GM12891 (cell line): ENCODE data around the gene CLIP1. TPM values are rescaled to one million over a fixed set of nuclear protein-coding genes. Genes with fewer than 3 reads are reported as not detected.
"Not testable (repeated sequence)": the region's sequence is repeated elsewhere in the genome, so short reads cannot be mapped to it uniquely, and the experiment has no call there.

ENCODE experiments used
- DNase-seq: peaks from one replicate; pipeline ENCODE4 v3.0.0; 2011; ENCODE audit warnings: low spot score; ENCODE audit not compliant: insufficient read length
- FAIRE-seq: peaks from 2 replicates; lab custom pipeline; 2011; peaks lifted over from hg19 to GRCh38; lab: Jason Lieb, UNC
- PAX5 ChIP-seq: IDR thresholded peaks from 2 replicates; pipeline ENCODE4 v1.6.1; 2011; ENCODE audit warnings: low read length, moderate library complexity, mild to moderate bottlenecking; ENCODE audit not compliant: insufficient read depth, severe bottlenecking
- POLR2A ChIP-seq: IDR thresholded peaks from 2 replicates; pipeline ENCODE4 v1.6.1; 2011; ENCODE audit warnings: low read depth, low read length, control low read depth
- POLR2AphosphoS5 ChIP-seq: IDR thresholded peaks from 2 replicates; pipeline ENCODE4 v1.6.1; 2011; ENCODE audit warnings: low read depth, low read length, control low read depth
- POU2F2 ChIP-seq: IDR thresholded peaks from 2 replicates; pipeline ENCODE4 v1.6.1; 2011; ENCODE audit warnings: low read depth, mild to moderate bottlenecking, control low read depth, low read length, moderate library complexity
- SPI1 ChIP-seq: IDR thresholded peaks from 2 replicates; pipeline ENCODE4 v1.6.1; 2011; ENCODE audit warnings: low read depth, low read length, control low read depth
- TAF1 ChIP-seq: IDR thresholded peaks from 2 replicates; pipeline ENCODE4 v1.6.1; 2011; ENCODE audit warnings: low read depth, low read length, control low read depth
- polyA plus RNA-seq: library from polyadenylated mRNA; unstranded; fragments of >200 nt; gene quantifications from one replicate; pipeline ENCODE4 v1.2.1, GENCODE V29; 2012; ENCODE audit warnings: low read depth, missing spikeins, inconsistent platforms; ENCODE audit not compliant: missing spikeins

CLIP1 gene
- polyA plus RNA-seq = 8.2 TPM

DNA sequence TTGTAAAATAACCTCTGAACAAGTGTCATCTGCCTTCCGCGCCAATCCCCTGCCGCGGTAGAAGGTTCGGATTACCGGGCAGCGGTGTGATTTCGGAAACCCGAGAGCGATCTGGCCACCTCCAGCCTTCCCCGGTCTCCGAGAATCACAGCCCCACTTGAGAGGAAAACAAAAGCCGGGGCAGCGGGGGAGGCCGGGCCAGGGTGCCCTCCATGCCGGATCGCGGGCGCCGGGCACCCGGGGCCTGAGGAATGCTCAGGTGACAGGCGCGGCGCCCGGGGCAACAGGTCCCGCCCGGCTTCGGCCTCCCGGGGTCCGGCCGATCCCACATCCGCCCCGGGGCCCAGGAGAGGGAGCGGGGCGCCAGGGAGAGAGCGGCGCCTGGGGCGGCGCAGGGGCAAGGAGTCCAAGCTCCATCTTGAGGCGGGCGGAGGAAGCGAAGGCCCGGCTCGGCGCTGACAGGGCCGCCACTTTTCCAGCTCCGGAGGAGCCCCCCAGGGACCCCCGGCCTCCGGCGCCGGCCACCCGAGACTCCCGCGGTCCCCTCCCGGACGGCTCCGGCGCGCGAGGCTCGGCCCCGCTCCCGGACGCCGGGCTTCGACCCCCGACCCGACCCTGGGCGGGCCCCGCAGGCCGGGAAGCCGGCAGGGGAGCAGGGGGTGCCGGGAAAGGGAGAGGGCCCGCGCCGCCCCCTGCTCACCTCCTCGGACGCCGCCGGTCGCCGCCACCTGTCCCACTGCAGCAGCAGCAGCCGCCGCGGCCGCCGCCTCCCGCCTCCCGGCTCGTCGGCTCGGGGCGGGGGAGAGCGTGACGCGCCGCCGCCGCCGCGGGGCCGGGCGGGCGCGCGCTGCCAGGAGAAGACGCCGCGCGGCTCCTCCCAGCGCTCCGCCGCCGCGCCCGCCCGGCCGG lies at the start of gene CLIP1:
TSS of gene CLIP1 (minus strand) at position 849 of the 909 bp plus-strand sequence. CDS start 42,217 bp downstream, outside the sequence.
- FAIRE-seq = peak; percentile 43
- DNase-seq = peak; percentile 59
- no peak for TF ChIP-seq TAF1
- TF ChIP-seq POLR2AphosphoS5 = no peak
- no peak for TF ChIP-seq PAX5
- TF ChIP-seq SPI1 = no peak

DNA sequence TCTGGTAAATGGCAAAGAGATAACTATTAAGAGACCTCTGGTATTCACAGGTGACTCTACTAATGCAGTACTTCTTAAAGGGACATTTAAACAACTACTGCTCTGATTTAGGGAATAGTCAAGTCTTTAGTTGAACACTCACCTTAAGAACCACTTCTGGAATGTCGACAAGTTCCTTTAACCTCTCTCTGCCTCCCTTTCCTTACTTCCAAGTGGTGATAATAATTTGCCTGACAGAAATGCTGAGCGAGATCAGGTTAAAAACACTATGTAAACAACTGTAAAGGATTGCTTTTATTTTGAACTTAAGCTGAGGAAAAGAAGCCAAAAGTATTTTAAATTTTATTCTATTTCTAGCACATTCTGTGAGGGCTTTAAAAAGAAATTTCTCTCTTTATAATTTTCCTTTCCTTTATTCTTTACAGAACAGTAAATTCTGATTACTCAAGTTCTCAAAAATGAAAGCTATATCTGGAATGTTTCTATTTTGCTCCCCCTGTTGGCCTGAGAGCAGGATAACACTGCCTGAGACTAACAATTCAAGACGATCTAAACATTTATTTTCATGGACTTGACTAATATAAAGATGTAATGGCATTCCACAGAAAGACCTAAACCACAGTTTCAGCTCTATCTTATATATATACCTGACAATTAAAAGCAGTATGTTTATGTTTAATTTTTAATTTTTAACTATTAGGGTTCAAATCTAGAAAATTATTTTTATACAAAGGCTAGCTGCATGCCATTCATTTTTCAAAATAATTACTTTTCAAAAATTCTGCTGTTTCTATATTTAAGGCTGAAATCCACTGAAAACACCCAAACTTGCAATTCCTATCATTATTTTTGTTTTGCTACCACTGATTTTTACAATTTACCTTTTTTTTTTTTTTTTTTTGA lies 49.1 kb upstream of the CLIP1 start:
- DNase-seq = peak; percentile 25
- FAIRE-seq = no peak
- TF ChIP-seq PAX5 = no peak
- TF ChIP-seq SPI1 = no peak
- TF ChIP-seq POLR2AphosphoS5 = no peak
- TF ChIP-seq TAF1 = no peak
- no peak for TF ChIP-seq POU2F2
- TF ChIP-seq POLR2A = no peak

DNA sequence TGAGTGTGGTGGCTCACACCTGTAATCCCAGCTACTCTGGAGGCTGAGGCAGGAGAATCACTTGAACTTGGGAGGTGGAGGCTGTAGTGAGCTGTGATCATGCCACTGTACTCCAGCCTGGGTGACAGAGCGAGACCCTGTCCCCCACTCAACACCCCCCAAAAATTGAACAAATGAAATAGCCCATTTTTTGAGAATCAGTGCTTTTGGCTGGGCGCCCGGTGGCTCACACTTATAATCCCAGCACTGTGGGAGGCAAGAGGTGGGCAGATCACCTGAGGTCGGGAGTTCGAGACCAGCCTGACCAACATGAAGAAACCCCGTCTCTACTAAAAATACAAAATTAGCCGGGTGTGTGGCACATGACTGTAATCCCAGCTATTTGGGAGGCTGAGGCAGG lies 48.1 kb upstream of the CLIP1 start:
- FAIRE-seq = not testable (repeated sequence)

DNA sequence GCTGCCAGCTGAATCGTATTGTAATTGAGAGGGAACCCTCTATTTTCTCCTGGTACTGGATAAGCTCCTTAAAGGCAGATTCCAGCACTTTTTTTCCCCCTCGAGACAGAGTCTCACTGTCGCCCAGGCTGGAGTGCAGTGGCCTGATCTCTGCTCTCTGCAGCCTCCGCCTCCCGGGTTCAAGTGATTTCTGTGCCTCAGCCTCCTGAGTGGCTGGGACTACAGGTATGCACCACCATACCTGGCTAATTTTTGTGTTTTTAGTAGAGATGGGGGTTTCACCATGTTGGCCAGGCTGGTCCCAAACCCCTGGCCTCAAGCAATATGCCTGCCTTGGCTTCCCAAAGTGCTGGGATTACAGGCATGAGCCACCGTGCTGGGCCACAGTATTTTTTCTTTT lies 47.4 kb upstream of the CLIP1 start:
- not testable (repeated sequence) for FAIRE-seq, DNase-seq

More for the DNA sequence above, 48.1 kb upstream of the CLIP1 start:
- not testable (repeated sequence) for DNase-seq

DNA sequence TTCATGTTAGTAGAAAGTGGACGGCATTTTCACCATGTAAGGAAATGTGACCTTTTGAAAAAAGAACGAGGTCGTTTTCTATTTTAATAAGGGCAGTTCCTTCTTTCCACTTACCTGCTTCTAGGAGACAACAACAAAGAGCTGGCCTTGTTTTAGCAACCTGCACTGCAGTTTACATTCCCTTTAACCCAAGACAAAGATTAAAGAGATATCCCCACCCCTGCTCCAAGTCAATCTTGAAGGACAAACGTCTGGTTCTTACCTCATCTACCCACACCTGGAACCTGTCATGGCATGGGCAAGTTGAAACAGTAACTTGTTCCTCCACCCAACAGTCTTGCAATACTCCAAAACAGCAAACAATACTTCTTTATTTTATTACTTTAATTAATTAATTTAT lies 45.5 kb upstream of the CLIP1 start:
- DNase-seq (no peak), FAIRE-seq (no peak)
- TF ChIP-seq POLR2A (no peak), PAX5 (no peak), SPI1 (no peak), POU2F2 (no peak), TAF1 (no peak), POLR2AphosphoS5 (no peak)

DNA sequence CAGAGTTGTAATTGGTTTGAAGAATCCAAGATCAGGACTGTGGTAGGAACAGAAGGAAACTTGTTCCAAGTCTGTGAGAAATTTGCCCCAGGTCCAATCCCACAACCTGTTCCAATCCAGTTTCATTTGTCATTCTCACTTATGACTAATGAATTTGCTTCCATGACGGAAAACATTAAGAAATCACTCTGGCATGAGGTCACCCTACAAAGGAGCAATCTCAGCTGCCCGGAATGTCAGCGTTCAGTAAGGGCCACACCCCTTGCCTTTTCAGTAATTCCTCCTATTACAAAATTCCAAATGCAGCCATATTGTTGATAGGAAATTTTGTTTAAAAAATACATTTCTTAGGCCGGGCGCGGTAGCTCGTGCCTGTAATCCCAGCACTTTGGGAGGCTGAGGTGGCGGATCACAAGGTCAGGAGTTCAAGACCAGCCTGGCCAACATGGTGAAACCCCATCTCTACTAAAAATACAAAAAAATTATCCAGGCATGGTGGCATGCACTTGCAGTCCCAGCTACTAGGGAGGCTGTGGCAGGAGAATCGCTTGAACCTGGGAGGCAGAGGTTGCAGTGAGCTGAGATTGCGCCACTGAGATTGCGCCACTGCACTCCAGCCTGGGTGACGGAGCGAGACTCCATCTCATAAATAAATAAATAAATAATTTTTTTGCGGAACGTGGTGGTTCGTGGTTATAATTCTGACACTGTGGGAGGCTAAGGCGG lies 42.0 kb upstream of the CLIP1 start:
- not testable (repeated sequence) for DNase-seq, FAIRE-seq

DNA sequence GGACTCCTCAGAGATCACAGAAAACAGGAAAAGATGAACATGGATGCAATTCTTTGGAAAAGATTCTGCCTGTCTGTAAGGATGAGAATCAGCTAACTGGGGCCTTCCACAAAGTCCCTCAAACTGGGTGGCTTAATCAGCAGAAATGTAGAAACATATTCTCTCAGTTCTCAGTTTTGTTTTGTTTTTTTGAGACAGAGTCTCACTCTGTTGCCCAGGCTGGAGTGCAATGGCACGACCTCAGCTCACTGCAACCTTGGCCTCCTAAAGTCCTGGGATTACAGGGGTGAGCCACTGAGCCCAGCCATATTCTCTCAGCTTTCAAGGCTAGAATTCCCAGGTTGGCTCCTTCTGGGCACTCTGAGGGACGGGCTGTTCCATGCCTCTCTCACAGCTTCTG lies 38.2 kb upstream of the CLIP1 start:
- no peak for TF ChIP-seq SPI1
- no peak for TF ChIP-seq PAX5
- no peak for TF ChIP-seq POLR2A
- no peak for TF ChIP-seq POU2F2
- TF ChIP-seq TAF1 = no peak
- no peak for DNase-seq
- FAIRE-seq = no peak

DNA sequence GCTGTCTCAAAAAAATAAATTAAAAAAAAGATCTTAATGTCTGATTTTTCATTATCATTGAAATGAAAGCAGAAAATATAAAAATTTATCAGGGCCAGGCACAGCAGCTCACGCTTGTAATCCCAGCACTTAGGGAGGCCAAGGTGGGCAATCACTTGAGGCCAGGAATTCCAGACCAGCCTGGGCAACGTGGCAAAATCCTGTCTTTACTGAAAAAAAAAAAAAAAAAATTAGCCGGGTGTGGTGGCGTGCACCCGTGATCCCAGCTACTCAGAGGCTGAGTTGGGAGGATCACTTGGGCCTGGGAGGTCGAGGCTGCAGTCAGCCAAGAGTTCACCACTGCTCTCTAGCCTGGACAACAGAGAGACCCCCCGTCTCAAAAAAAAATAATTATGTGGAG lies 37.6 kb upstream of the CLIP1 start:
- TF ChIP-seq POLR2A (no peak), POU2F2 (no peak), TAF1 (no peak), PAX5 (no peak), SPI1 (no peak), POLR2AphosphoS5 (no peak)
- DNase-seq = no peak
- no peak for FAIRE-seq

DNA sequence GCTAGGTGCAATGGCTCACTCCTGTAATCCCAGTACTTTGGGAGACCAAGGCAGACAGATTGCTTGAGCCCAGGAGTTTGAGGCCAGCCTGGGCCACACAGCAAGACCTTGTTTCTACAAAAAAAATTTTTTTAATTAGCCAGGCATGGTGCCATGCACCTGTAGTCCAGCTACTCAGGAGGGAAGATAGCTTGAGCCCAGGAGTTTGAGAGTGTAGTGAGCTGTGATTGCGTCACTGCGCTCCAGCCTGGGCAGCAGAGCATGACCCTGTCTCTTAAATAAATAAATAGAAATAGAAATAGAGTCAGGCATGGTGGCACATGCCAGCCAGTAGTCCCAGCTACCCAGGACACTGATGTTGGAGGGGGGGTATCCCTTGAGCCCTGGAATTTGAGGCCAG lies 36.7 kb upstream of the CLIP1 start:
- DNase-seq (no peak), FAIRE-seq (no peak)
- TF ChIP-seq POU2F2 = no peak
- TF ChIP-seq PAX5 = no peak
- TF ChIP-seq TAF1 = no peak
- no peak for TF ChIP-seq POLR2AphosphoS5
- no peak for TF ChIP-seq SPI1
- no peak for TF ChIP-seq POLR2A
